Measurements from ENCODE around the gene VAMP1.

- TF ChIP-seq CTCF (IDR thresholded peaks at IDR 0.05), result no peak
- no peak for TF ChIP-seq POLR2AphosphoS5 (IDR thresholded peaks at IDR 0.05; ENCODE audit: low read depth, low read length)
- no peak for TF ChIP-seq SIN3A (IDR thresholded peaks at IDR 0.05; ENCODE audit: borderline replicate concordance, insufficient read depth, low read depth, low read length)
- TF ChIP-seq REST (IDR thresholded peaks at IDR 0.05; ENCODE audit: insufficient read depth in 1 of 2, low read depth in 2 of 2, low read length in 1 of 2), result no peak
These were observed 30.1 kb downstream of the VAMP1 start for GRCh38 chr12:6440391-6440790.

Data from Panc1 (cell line).